GM19372 (cell line): Measurements from ENCODE around the gene NFYA.
"Not testable (repeated sequence)": the region's sequence is repeated elsewhere in the genome, so short reads cannot be mapped to it uniquely, and the experiment has no call there.

Experiments
- ATAC-seq: cut with Tn5 transposase; IDR thresholded peaks from one replicate; pipeline ENCODE4 v1.9.1; 2021; ENCODE audit warnings: mild to moderate bottlenecking, low read depth, moderate library complexity; ENCODE audit not compliant: unreplicated experiment

Gene NFYA

GRCh38 chr6:41100871-41101287 is 28.1 kb downstream of the NFYA start:
- ATAC-seq: no peak

GRCh38 chr6:41103847-41104246 is 31.1 kb downstream of the NFYA start:
- no peak for ATAC-seq

- no peak for ATAC-seq
These were observed 38.2 kb downstream of the NFYA start for GRCh38 chr6:41111017-41111416.

GRCh38 chr6:41115027-41115426 is 42.3 kb downstream of the NFYA start:
- not testable (repeated sequence) for ATAC-seq

GRCh38 chr6:41119508-41119907 is 46.7 kb downstream of the NFYA start:
- ATAC-seq: no peak

- ATAC-seq: no peak
These were observed 47.3 kb downstream of the NFYA start for GRCh38 chr6:41120058-41120457.

GRCh38 chr6:41122373-41122772 is 49.6 kb downstream of the NFYA start:
- ATAC-seq: no peak

- ATAC-seq: no peak
These were observed 50.1 kb downstream of the NFYA start for GRCh38 chr6:41122918-41123317.

GRCh38 chr6:41125282-41125681 is 52.5 kb downstream of the NFYA start:
- no peak for ATAC-seq

GRCh38 chr6:41132254-41132653 is 59.5 kb downstream of the NFYA start:
- ATAC-seq: no peak

GRCh38 chr6:41135062-41135832 is 62.5 kb downstream of the NFYA start:
- no peak for ATAC-seq

GRCh38 chr6:41136911-41137310 is 64.1 kb downstream of the NFYA start:
- ATAC-seq: no peak

- ATAC-seq: no peak
These were observed 75.1 kb downstream of the NFYA start for GRCh38 chr6:41147917-41148316.
